Testis (tissue), 2 donors: ENCODE measurements around the gene KRT72.

ENCODE experiments used
- POLR2A ChIP-seq: fragments of 450-650 bp; IDR thresholded peaks from one replicate; pipeline ENCODE4 v1.6.1; 2017; ENCODE audit warnings: antibody characterized with exemption, mild to moderate bottlenecking, moderate library complexity
- TF ChIP-seq, protein P1 (sequence below), 3 experiments: fragments of 450-650 bp in 2 of 3; fragments of 200-600 bp in 1 of 3; sonication (generic) in 1 of 3; IDR thresholded peaks; one replicate each; pipeline ENCODE4 v1.5.1; 2016 to 2019; ENCODE audit warnings: antibody characterized with exemption in 3 of 3, mild to moderate bottlenecking in 2 of 3, moderate library complexity in 1 of 3

DNA sequence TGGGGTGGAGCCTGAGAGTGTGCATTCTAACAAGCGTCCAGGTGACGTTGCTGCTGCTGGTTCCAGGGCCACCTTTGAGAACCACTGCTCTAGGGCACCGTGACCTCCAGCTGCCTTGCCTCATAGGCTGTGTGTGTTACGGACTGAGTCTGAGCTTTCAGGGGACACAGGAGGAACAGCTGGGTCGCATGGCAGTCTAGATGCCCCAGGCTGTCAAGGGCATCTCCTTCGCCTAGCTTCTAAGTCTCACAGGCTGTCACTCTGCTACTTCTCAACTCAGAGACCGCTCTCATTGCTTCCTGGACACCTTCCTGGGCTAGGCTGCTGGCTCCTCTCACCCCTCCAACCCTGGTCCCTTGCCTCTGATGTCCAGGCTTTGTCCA is 16.1 kb upstream of the KRT72 start:
- no peak for TF ChIP-seq POLR2A
- TF ChIP-seq, protein P1, sequence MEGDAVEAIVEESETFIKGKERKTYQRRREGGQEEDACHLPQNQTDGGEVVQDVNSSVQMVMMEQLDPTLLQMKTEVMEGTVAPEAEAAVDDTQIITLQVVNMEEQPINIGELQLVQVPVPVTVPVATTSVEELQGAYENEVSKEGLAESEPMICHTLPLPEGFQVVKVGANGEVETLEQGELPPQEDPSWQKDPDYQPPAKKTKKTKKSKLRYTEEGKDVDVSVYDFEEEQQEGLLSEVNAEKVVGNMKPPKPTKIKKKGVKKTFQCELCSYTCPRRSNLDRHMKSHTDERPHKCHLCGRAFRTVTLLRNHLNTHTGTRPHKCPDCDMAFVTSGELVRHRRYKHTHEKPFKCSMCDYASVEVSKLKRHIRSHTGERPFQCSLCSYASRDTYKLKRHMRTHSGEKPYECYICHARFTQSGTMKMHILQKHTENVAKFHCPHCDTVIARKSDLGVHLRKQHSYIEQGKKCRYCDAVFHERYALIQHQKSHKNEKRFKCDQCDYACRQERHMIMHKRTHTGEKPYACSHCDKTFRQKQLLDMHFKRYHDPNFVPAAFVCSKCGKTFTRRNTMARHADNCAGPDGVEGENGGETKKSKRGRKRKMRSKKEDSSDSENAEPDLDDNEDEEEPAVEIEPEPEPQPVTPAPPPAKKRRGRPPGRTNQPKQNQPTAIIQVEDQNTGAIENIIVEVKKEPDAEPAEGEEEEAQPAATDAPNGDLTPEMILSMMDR (IDR thresholded peaks at IDR 0.05): no peak
